Body of pancreas (tissue), 4 donors: ENCODE results near the gene HOXA13. TPM values are rescaled to one million over a fixed set of nuclear protein-coding genes. Genes with fewer than 3 reads are reported as not detected.

Experiments used
- ATAC-seq: fragments of 150-250 bp; one replicate; pipeline ENCODE4 v1.9.1; 2016
- DNase-seq, 4 donors: peaks; one replicate each; pipeline ENCODE4 v3.0.0-alpha.2; 2019
- H3K27ac ChIP-seq, 4 donors: fragments of 200-600 bp; sonication (generic); 1 replicate in 3 of 4; 2 replicates in 1 of 4; pipeline versions ENCODE4 v1.5.1 to v1.6.1; 2016 to 2019; ENCODE audit warnings: mild to moderate bottlenecking in 1 of 4, mixed read lengths in 1 of 4, moderate library complexity in 1 of 4
- H3K27me3 ChIP-seq, 2 donors: fragments of 200-600 bp; sonication (generic); one replicate each; pipeline ENCODE4 v1.6.0; 2016; ENCODE audit warnings: mild to moderate bottlenecking in 1 of 2
- H3K36me3 ChIP-seq, 2 donors: fragments of 200-600 bp; sonication (generic); replicated peaks in 1 of 2; 2 replicates each; pipeline ENCODE4 v1.5.1; 2016; ENCODE audit warnings: low read depth in 2 of 2; ENCODE audit not compliant: insufficient read depth in 1 of 2
- H3K4me1 ChIP-seq: fragments of 200-600 bp; sonication (generic); one replicate; pipeline ENCODE4 v1.6.0; 2016
- H3K4me3 ChIP-seq, 2 donors: fragments of 200-600 bp; sonication (generic); 1 replicate in 1 of 2; 2 replicates in 1 of 2; pipeline ENCODE4 v1.5.1; 2016 to 2019
- H3K9me3 ChIP-seq, 3 donors: fragments of 200-600 bp; sonication (generic); 1 replicate in 2 of 3; 2 replicates in 1 of 3; pipeline ENCODE4 v1.5.1; 2016
- CTCF ChIP-seq, 7 experiments: fragments of 450-650 bp in 4 of 7; fragments of 200-600 bp in 3 of 7; sonication (generic) in 3 of 7; IDR thresholded peaks; one replicate each; pipeline ENCODE4 v1.5.1; 2016 to 2019; ENCODE audit warnings: antibody characterized with exemption in 7 of 7
- POLR2A ChIP-seq, 3 donors: fragments of 450-650 bp; IDR thresholded peaks; one replicate each; pipeline ENCODE4 v1.6.1; 2016; ENCODE audit warnings: antibody characterized with exemption in 3 of 3, mild to moderate bottlenecking in 2 of 3
- WGBS, 2 donors: methylation state at CpG; one replicate each; pipeline ENCODE4 v1.1.5; 2017; 5-methylcytosine and 5-hydroxymethylcytosine counted together
- intact Hi-C: fragments of 100-400 bp; cut with DNase I; formaldehyde crosslinking; loops from one replicate; pipeline ENCODE4 v1.15.1; 2023
- microRNA counts, 2 donors: library from miRNA; unstranded; fragments of <30 nt; microRNA quantifications; one replicate each; lab custom pipeline; 2017
- microRNA-seq, 2 donors: library from miRNA; unstranded; fragments of <30 nt; microRNA quantifications; one replicate each; pipeline ENCODE4, GENCODE V29; 2016; ENCODE audit warnings: borderline number of aligned reads in 2 of 2, borderline replicate concordance in 2 of 2
- small RNA-seq: library from RNA; depleted of rRNA; stranded (forward); fragments of <200 nt; gene quantifications from one replicate; pipeline ENCODE3, GENCODE V24; 2016
- total RNA-seq, 2 donors: library from RNA; depleted of rRNA; stranded (reverse); fragments of >200 nt; gene quantifications; one replicate each; pipeline ENCODE4 v1.1.0, GENCODE V29; 2016

HOXA13 gene
- total RNA-seq, 2 donors from 2014 or later = not detected

DNA sequence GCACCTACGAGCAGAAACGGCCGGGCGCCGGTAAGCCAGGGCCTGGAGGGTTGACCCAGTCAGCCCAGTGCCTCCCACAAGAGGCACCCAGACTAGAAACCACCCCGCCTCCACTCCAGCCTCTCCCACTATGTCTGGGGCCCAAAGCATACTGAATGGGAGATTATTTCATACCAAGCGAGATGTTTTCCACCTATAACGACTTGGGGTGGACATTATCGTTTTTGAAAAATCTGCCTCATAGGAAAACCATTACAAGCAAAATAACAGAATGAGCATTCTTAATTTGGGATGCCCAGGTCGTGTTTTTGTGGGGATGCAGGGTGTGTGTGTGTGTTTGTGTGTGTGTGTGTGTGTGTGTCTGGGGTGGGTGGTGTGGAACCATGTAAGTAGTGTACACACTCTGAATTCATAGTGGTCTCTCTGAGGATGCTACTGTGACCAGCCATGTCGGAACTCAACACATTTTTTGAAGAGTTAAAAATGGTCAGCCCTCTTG is 53.9 kb downstream of the HOXA13 start:
- TF ChIP-seq CTCF (IDR thresholded peaks at IDR 0.05) = no peak
- no peak for TF ChIP-seq POLR2A (IDR thresholded peaks at IDR 0.05)
- Histone ChIP-seq H3K4me1 (peaks cover 41% of the 10 kb centered on the region), H3K4me3 (no peak overlapping the region), H3K27me3 (peaks cover 0 to 78% of the 10 kb centered on the region in 2 donors), H3K9me3 (no peaks in the 10 kb centered on the region), H3K27ac (no peak overlapping the region), H3K36me3 (no peaks in the 10 kb centered on the region)
- DNase-seq (no peak), ATAC-seq (no peak)
- intact Hi-C loops = no loop called here
- WGBS, 2 donors = 29 to 31% methylated on average over 9 to 11 of the region's 11 CpGs

DNA sequence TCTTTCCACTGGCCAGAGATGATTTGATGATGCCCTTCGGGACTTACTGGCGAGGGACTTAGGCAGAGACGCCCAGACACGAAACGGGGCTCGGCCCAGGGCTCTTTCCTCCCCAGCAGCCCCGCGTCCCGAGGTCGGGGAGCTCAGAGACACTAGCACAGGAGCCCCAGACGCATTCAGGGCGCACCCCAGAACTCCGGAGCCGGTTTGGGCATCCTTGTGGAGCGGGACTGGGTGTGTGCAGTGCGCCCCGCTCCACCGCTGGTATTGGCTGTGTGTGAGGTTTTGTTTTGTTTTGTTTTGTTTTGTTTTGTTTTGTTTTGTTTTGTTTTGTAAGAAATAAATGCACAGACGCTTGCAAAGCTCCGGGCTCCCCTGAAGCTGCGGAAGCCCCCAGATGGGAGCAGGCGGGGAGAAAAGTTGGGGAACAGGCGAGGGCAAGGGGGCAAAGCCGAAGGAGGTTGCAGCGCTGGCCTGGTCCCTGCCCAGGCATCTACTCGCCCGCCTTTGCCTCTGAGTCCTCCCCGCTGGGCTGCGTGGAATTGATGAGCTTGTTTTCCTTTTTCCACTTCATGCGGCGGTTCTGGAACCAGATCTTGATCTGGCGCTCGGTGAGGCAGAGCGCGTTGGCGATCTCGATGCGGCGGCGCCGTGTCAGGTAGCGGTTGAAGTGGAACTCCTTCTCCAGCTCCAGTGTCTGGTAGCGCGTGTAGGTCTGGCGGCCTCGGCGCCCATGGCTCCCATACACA is 54.6 kb downstream of the HOXA13 start:
- Histone ChIP-seq H3K27me3 (peaks cover 0 to 82% of the 10 kb centered on the region in 2 donors), H3K27ac (no peak overlapping the region), H3K4me1 (peaks cover 37% of the 10 kb centered on the region), H3K36me3 (no peaks in the 10 kb centered on the region), H3K4me3 (no peak overlapping the region), H3K9me3 (no peaks in the 10 kb centered on the region)
- TF ChIP-seq POLR2A (IDR thresholded peaks at IDR 0.05) (no peak), CTCF (IDR thresholded peaks at IDR 0.05) (no peak)
- 19 to 20% methylated on average over 42 to 47 of the region's 47 CpGs for WGBS, 2 donors
- ATAC-seq = no peak
- intact Hi-C loops = no loop called here
- DNase-seq = no peak

GRCh38 chr7:27144781-27145164 is 55.1 kb downstream of the HOXA13 start:
- ATAC-seq (no peak), DNase-seq (no peak)
- WGBS, 2 donors = 6 to 18% methylated on average over 7 to 31 of the region's 31 CpGs
- H3K4me1 ChIP-seq = peaks cover 36% of the 10 kb centered on the region
- no peak overlapping the region for H3K27ac ChIP-seq
- H3K9me3 ChIP-seq = no peaks in the 10 kb centered on the region
- TF ChIP-seq POLR2A (IDR thresholded peaks at IDR 0.05) = no peak
- no peak for TF ChIP-seq CTCF (IDR thresholded peaks at IDR 0.05)
- no peaks in the 10 kb centered on the region for H3K36me3 ChIP-seq
- peaks cover 0 to 88% of the 10 kb centered on the region in 2 donors for H3K27me3 ChIP-seq
- H3K4me3 ChIP-seq = no peak overlapping the region
- intact Hi-C loops = no loop called here

MicroRNA genes within 50 kb of the gene (microRNA counts, 767-probe panel; counts per million panel counts)
- microRNA hsa-miR-196b-5p (lab: Ali Mortazavi, UCI) = 0 to 736 counts per million in 2 donors

Small RNA genes lying within 50 kb of the gene (microRNA-seq; reads per million reads assigned to microRNA genes)
- gene MIR196B = 9.3 to 19.3 reads per million in 2 donors

Small RNA genes lying within 50 kb of the gene (small RNA-seq; reads per million reads assigned to genes)
- gene AC004080.5 (not detected), gene RF02140 (not detected), gene RF02141 (not detected)

Other genes starting within 250 kb of the HOXA13 start
- not detected for gene HOXA1, start 104.1 kb downstream of the HOXA13 start, total RNA-seq
- gene HOXA2, start 97.4 kb downstream of the HOXA13 start, total RNA-seq = under 1 TPM in 1 of 2 donors, not detected in 1; 0.66 TPM
- 1 to 10 TPM in 1 of 2 donors, under 1 TPM in 1; 0.78 to 1.6 TPM for gene HOXA4, start 69.3 kb downstream of the HOXA13 start, total RNA-seq
- gene HOXA5, start 56.4 kb downstream of the HOXA13 start, total RNA-seq = 1 to 10 TPM in 1 of 2 donors, under 1 TPM in 1; 0.99 to 2.6 TPM
- gene HOXA6, start 52.3 kb downstream of the HOXA13 start, total RNA-seq = not detected
- gene HOXA3, start 47.5 kb downstream of the HOXA13 start, total RNA-seq = 1 to 10 TPM in 1 of 2 donors, not detected in 1; 1.6 TPM
- gene HOXA7, start 43.4 kb downstream of the HOXA13 start, total RNA-seq = under 1 TPM; 0.26 to 0.66 TPM
- not detected for gene HOXA9, start 34.6 kb downstream of the HOXA13 start, total RNA-seq
- under 1 TPM in 1 of 2 donors, not detected in 1; 0.52 TPM for gene HOXA10, start 25.8 kb downstream of the HOXA13 start, total RNA-seq
- not detected for gene HOXA11, start 14.9 kb downstream of the HOXA13 start, total RNA-seq
- gene EVX1, start 42.7 kb upstream of the HOXA13 start, total RNA-seq = not detected